Vagina (tissue), 2 donors: Measurements from ENCODE around the gene WNT16. TPM values are rescaled to one million over a fixed set of nuclear protein-coding genes. Genes with fewer than 3 reads are reported as not detected.

Source experiments
- DNase-seq, 2 donors: peaks; one replicate each; pipeline ENCODE4 v3.0.0-alpha.2; 2017; ENCODE audit errors: extremely low spot score in 2 of 2
- H3K27ac ChIP-seq: fragments of 200-600 bp; sonication (generic); one replicate; pipeline ENCODE4 v1.5.1; 2019
- H3K27me3 ChIP-seq: fragments of 200-600 bp; sonication (generic); one replicate; pipeline ENCODE4 v1.5.1; 2019
- H3K36me3 ChIP-seq, 2 donors: fragments of 200-600 bp; sonication (generic); one replicate each; pipeline ENCODE4 v1.5.1; 2017 to 2019
- H3K4me1 ChIP-seq: fragments of 200-600 bp; sonication (generic); one replicate; pipeline ENCODE4 v1.5.1; 2019
- H3K4me3 ChIP-seq, 2 donors: fragments of 200-600 bp; sonication (generic); 1 replicate in 1 of 2; 2 replicates in 1 of 2; pipeline ENCODE4 v1.5.1; 2016 to 2019
- H3K9me3 ChIP-seq: fragments of 200-600 bp; sonication (generic); one replicate; pipeline ENCODE4 v1.5.1; 2019
- CTCF ChIP-seq, 3 experiments: fragments of 450-650 bp in 2 of 3; fragments of 200-600 bp in 1 of 3; sonication (generic) in 1 of 3; IDR thresholded peaks; one replicate each; pipeline ENCODE4 v1.5.1; 2017 to 2019; ENCODE audit warnings: antibody characterized with exemption in 3 of 3, mild to moderate bottlenecking in 2 of 3, moderate library complexity in 2 of 3
- POLR2A ChIP-seq, 2 donors: fragments of 450-650 bp; IDR thresholded peaks; one replicate each; pipeline ENCODE4 v1.6.1; 2017; ENCODE audit warnings: antibody characterized with exemption in 2 of 2, mild to moderate bottlenecking in 2 of 2, moderate library complexity in 2 of 2
- POLR2AphosphoS5 ChIP-seq, 2 donors: sonication (generic); formaldehyde crosslinking; IDR thresholded peaks; one replicate each; pipeline ENCODE4 v1.9.0; 2017; ENCODE audit warnings: antibody characterized with exemption in 2 of 2, mild to moderate bottlenecking in 2 of 2, low read depth in 1 of 2; ENCODE audit not compliant: insufficient read depth in 1 of 2
- intact Hi-C: fragments of 100-400 bp; cut with DNase I; formaldehyde crosslinking; loops from one replicate; pipeline ENCODE4 v1.15.1; 2023
- total RNA-seq: library from RNA; depleted of rRNA; stranded (reverse); fragments of >200 nt; gene quantifications from one replicate; pipeline ENCODE4 v1.2.3, GENCODE V29; 2016

Gene WNT16
- 7.4 TPM for total RNA-seq

- Histone ChIP-seq H3K4me3 (peak within 1 kb of the TSS; percentile 46 to 58), H3K36me3 (no peaks in the 10 kb centered on the region), H3K27me3 (no peaks in the 10 kb centered on the region), H3K9me3 (no peaks in the 10 kb centered on the region), H3K27ac (peak within 1 kb of the TSS; percentile 65), H3K4me1 (peaks cover 20% of the 10 kb centered on the region)
- TF ChIP-seq POLR2AphosphoS5 (IDR thresholded peaks at IDR 0.05; ENCODE audit: insufficient read depth in 1 of 2, low read depth in 1 of 2) = peak in 1 of 2 donors; percentile 77
- TF ChIP-seq CTCF (IDR thresholded peaks at IDR 0.05) = no peak
- no peak for TF ChIP-seq POLR2A (IDR thresholded peaks at IDR 0.05)
- DNase-seq = no peak
- intact Hi-C loops = no loop called here
Observed at GRCh38 chr7:121328508-121329190, at the start of gene WNT16. Gene WNT16 (plus strand): TSS chr7:121329000. CDS start chr7:121329293, 293 bp downstream.

DNA sequence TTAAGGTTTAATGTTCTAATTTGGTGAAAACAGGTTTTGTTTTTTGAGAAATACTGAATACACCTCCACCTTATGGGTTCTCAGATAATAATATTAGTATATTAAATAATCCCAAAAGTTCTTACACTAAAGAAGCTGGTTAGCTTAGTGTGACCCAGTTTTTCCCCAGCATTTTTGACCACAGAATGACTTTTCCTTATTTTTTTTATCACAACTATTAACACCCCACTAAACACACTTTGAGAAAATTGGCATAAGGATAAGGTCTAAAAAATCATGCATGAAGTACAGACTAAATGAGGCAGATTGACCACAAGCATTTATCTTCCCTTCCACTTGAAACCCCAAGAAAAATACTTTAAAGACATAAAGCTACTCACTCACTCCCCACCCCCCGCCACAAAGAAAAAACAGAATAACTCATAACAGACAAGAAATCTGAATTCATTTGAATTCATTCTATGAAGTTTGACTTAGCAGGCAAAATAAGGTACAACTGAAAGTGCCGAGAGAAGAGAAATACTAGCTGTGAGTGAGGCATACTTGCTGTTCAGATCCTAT lies 49.7 kb upstream of the WNT16 start:
- intact Hi-C loops = no loop called here
- TF ChIP-seq CTCF (IDR thresholded peaks at IDR 0.05) (no peak), POLR2A (IDR thresholded peaks at IDR 0.05) (no peak), POLR2AphosphoS5 (IDR thresholded peaks at IDR 0.05; ENCODE audit: insufficient read depth in 1 of 2, low read depth in 1 of 2) (no peak)
- H3K27ac ChIP-seq = no peak overlapping the region
- no peaks in the 10 kb centered on the region for H3K27me3 ChIP-seq
- H3K9me3 ChIP-seq = no peaks in the 10 kb centered on the region
- no peaks in the 10 kb centered on the region for H3K36me3 ChIP-seq
- H3K4me1 ChIP-seq = peaks cover 7% of the 10 kb centered on the region
- no peak for DNase-seq
- no peak overlapping the region for H3K4me3 ChIP-seq

- TF ChIP-seq POLR2A (IDR thresholded peaks at IDR 0.05) = no peak
- TF ChIP-seq POLR2AphosphoS5 (IDR thresholded peaks at IDR 0.05; ENCODE audit: insufficient read depth in 1 of 2, low read depth in 1 of 2) = no peak
- no peak for TF ChIP-seq CTCF (IDR thresholded peaks at IDR 0.05)
- H3K9me3 ChIP-seq = no peaks in the 10 kb centered on the region
- H3K4me1 ChIP-seq = peaks cover under 1% of the 10 kb centered on the region
- no peak overlapping the region for H3K27ac ChIP-seq
- H3K4me3 ChIP-seq = no peak overlapping the region
- intact Hi-C loops = no loop called here
- no peaks in the 10 kb centered on the region for H3K36me3 ChIP-seq
- DNase-seq = no peak
- no peaks in the 10 kb centered on the region for H3K27me3 ChIP-seq
Observed at GRCh38 chr7:121279822-121280221, 49.0 kb upstream of the WNT16 start.

DNA sequence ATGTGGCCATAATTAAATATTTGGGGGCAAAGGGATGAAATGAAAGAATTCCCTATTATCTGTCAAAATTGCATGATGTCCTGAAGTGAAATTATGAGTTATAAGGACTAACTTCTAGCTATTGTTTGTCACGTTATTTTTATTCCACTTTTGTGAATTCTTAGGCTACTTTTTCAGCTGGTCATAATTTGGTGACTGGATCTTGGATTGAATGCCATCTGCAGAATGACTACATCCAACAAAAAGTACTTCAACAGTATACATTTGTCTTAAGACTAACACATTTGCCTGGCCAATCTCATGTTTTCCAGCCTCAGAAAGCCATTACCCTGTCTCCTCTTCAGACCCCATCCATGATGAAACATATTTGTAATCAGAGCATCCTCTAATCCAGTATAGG lies 48.1 kb upstream of the WNT16 start:
- H3K27me3 ChIP-seq = no peaks in the 10 kb centered on the region
- no peak overlapping the region for H3K27ac ChIP-seq
- no peak for DNase-seq
- H3K4me1 ChIP-seq = no peaks in the 10 kb centered on the region
- intact Hi-C loops = no loop called here
- no peak overlapping the region for H3K4me3 ChIP-seq
- TF ChIP-seq POLR2A (IDR thresholded peaks at IDR 0.05) = no peak
- no peak for TF ChIP-seq POLR2AphosphoS5 (IDR thresholded peaks at IDR 0.05; ENCODE audit: insufficient read depth in 1 of 2, low read depth in 1 of 2)
- TF ChIP-seq CTCF (IDR thresholded peaks at IDR 0.05) = no peak
- H3K36me3 ChIP-seq = no peaks in the 10 kb centered on the region
- no peaks in the 10 kb centered on the region for H3K9me3 ChIP-seq

DNA sequence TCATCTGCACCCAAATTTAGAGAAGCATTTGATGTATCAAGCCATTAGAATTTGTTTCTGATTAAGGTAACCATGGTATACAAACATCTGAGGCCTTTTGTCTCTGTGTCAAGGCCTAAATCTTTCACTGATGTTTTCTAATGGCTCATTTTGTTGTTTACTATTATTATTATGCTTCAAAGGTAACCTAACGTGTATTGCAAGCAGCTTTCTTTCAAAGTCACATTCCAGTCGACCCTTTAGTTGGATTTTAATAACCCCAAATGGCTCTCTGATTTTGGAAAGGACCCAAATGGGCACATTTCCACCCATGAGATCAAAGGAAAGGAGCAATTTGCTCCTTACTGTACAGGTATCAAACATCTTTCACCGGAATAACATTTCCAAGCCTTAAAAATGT lies 46.7 kb upstream of the WNT16 start:
- H3K9me3 ChIP-seq = no peaks in the 10 kb centered on the region
- H3K27me3 ChIP-seq = no peaks in the 10 kb centered on the region
- no peaks in the 10 kb centered on the region for H3K36me3 ChIP-seq
- H3K27ac ChIP-seq = no peak overlapping the region
- H3K4me3 ChIP-seq = no peak overlapping the region
- no peak for TF ChIP-seq POLR2AphosphoS5 (IDR thresholded peaks at IDR 0.05; ENCODE audit: insufficient read depth in 1 of 2, low read depth in 1 of 2)
- TF ChIP-seq CTCF (IDR thresholded peaks at IDR 0.05) = no peak
- no peak for TF ChIP-seq POLR2A (IDR thresholded peaks at IDR 0.05)
- no peak for DNase-seq
- H3K4me1 ChIP-seq = no peaks in the 10 kb centered on the region
- intact Hi-C loops = no loop called here
